HG03025 (cell line): Measurements from ENCODE around the gene FOXB2.
A peak's percentile ranks its signal among the peaks of the same experiment; 100 is the strongest.
"Not testable (repeated sequence)": the region's sequence is repeated elsewhere in the genome, so short reads cannot be mapped to it uniquely, and the experiment has no call there.

Experiments
- ATAC-seq: cut with Tn5 transposase; IDR thresholded peaks from one replicate; pipeline ENCODE4 v1.9.1; 2021; ENCODE audit warnings: mild to moderate bottlenecking, moderate library complexity; ENCODE audit not compliant: unreplicated experiment, low FRiP score

Gene FOXB2

DNA sequence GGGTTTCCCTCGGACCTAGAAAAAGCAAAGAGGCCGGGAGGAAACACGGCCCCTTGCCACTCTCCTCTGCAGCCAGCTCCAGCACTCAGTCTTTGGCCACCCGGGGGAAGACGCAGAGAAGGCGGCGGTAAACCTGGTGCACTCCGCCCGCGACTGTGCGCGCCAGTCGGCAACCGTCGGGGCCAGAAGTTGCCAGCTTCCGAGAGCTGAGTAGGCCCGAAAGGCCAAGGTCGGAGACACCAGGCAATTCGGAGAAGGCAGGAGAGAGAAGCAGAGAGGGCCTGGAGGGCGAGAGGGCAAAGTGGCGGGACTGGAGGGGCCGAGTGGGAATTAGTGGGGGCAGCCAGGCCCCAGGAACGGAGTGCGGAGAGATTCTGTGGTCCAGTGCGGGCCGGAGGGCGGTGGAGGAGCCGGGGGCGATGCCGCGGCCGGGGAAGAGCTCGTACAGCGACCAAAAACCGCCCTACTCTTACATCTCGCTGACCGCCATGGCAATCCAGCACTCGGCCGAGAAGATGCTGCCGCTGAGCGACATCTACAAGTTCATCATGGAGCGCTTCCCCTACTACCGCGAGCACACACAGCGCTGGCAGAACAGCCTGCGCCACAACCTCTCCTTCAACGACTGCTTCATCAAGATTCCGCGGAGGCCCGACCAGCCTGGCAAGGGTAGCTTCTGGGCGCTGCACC lies at the start of gene FOXB2:
Gene FOXB2 (plus strand): TSS at position 420 of the 690 bp plus-strand sequence. CDS start 0 bp downstream, at position 420.
- no peak for ATAC-seq

DNA sequence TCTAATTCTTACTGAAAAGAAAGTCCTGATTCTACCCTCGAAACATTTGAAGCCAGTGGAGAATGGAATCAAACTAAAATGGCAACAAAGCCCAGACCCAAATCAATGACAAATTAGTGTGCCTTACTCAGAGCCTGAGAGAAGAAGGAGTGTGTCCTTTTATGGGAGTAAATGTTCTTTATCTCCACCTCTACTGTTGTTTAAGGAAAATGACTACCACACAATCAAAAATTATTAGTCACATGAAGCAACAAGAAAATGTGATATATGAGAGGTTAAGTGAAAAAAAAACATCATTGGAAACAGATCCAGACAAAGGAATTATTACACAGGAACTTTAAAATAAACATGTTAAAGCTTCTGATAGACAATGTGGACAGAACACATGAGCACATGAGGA lies 49.7 kb upstream of the FOXB2 start:
- ATAC-seq = no peak

GRCh38 chr9:76978831-76979230 lies 40.6 kb upstream of the FOXB2 start:
- not testable (repeated sequence) for ATAC-seq

GRCh38 chr9:76980566-76980965 lies 38.9 kb upstream of the FOXB2 start:
- no peak for ATAC-seq

- ATAC-seq = no peak
Measured at GRCh38 chr9:76984486-76984885, 35.0 kb upstream of the FOXB2 start.

GRCh38 chr9:76985581-76985980 lies 33.9 kb upstream of the FOXB2 start:
- ATAC-seq = no peak

GRCh38 chr9:76987594-76988200 lies 31.8 kb upstream of the FOXB2 start:
- peak; percentile 75 for ATAC-seq

DNA sequence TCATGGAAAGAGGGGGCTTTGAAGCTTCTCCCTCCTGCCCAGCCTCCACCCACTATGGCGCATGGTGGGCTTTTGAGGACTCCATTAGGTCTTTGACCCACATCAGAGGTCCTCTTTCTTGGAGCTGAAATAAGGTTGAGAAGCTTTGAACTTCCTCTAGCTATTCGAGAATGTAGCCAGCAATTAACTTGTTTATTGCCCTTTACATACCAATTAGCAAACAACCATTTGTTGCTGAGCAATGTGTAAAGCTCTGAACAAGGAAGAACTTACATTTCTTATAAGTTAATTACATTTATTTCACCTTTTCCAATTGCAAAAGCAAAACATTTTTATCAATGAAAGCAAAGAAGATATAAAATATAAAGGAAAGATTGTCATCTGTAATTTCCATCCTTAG lies 30.5 kb upstream of the FOXB2 start:
- ATAC-seq = no peak

DNA sequence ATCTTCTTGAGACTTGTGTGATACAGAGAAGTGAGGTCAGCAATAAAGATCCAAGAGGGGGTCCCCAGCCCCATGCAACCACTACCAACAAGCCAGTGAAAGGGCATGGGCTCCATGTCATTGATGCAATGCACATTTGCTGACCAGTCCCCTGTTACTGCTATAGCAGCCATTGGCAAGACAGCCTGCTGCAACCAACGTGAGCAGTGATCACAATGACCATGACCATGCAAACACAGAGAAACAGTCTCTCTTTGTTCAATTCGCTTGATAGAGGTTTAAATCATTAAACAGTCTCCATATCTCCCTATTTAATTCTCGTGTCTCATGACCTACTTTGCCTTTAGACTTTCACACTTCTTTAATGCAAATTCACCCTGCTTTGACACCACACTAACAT lies 30.0 kb upstream of the FOXB2 start:
- no peak for ATAC-seq

- ATAC-seq = no peak
Measured at GRCh38 chr9:76996700-76997099, 22.8 kb upstream of the FOXB2 start.

- ATAC-seq = no peak
Measured at GRCh38 chr9:76999261-76999660, 20.2 kb upstream of the FOXB2 start.

- ATAC-seq = no peak
Measured at GRCh38 chr9:77000330-77000729, 19.1 kb upstream of the FOXB2 start.

DNA sequence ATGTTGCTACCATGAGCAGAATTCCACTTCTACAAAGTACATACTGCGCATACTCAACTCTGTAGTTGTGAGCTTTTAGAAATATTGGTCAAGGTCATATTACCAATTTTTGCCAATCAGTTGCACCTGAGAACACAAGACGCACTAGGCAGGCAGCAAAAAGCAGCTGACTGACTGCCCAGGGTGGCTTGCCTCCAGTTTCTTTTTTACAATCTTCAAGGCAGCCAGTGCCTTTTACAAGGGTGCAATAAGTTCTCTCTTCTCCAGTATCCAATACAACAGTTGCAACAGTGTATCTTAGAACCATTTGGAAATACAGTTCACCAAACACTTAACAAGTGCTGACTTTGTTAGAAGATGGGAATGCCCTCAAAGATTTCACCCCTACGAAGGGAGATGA lies 16.1 kb upstream of the FOXB2 start:
- no peak for ATAC-seq

DNA sequence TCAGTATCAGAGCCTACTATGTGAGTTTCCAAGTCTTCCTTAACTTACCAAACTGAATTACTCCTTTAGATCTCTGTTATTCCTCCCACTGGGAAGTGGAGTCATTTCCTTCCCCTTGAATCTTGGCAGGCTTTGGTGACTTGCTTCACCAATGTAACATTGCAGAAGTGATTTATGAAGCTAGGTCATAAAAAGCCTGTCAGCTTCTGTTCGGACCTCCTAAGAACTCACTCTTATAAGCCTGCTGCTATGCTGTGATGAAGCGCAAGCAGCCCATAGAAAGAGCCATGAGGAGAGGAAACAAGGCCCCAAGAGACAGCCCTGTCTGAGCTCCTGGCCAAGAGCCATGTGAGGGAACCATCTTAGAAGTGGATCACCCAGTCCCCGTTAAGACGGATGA lies 14.2 kb upstream of the FOXB2 start:
- no peak for ATAC-seq

DNA sequence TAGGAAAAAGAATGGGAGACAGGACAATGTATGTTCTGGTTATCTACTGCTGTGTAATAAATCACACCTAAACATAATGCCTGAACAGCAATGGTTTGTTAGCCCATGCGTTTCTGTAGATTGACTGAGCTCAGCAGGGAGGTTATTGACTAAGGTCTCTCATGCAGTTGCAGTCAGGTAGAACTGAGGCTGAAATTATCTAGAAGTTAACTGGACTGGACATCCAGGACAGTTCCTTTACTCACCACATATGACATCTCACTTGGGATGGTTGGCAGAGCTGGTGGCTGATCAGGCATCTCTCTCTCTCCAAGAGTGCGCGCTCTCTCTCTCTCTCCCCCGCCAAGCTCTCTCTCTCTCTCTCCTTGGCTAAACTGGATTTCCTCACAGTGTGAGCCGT lies 8.9 kb upstream of the FOXB2 start:
- ATAC-seq = no peak

- ATAC-seq = peak; percentile 74
Measured at GRCh38 chr9:77011973-77012821, 7.3 kb upstream of the FOXB2 start.

- no peak for ATAC-seq
Measured at GRCh38 chr9:77013206-77013931, 6.1 kb upstream of the FOXB2 start.

- no peak for ATAC-seq
Measured at GRCh38 chr9:77013932-77014596, 5.4 kb upstream of the FOXB2 start.

DNA sequence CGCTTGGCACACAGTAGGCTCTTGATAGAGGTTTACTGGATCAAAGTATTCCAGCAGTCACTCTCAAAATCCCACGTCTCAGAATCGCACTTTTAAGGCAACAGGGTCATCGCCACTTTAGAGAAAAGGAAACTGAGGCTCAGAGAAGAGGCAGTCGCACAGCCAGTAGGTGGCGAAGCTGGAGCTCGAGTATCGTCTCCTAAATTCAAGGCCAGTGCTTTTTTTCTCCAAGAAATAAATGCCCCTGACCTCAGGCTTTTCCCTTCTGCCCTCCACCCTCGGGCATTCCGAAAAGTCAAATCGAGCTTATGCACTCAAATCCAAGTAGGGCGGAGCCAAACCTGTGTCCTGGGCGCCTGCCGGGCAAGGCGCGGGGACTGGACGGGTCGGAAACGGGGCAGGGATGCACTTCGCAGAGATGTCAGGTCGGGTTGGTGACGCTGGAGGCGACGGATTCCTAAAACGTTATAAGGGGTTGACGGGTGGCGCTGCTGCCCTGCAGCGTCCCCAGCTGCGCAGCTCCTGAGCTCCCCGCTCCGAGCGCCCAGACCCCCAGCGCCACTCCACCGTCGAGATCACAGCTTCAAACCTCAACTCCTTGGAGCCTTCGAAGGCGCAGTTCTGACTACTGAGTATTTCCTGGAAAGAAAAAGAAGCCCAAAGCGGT lies 4.7 kb upstream of the FOXB2 start:
- ATAC-seq = no peak
